HepG2 (cell line): ENCODE results near the gene RASSF7. TPM values are rescaled to one million over a fixed set of nuclear protein-coding genes. Genes with fewer than 3 reads are reported as not detected.

Experiments
- CREBL2 ChIP-seq: sonication (generic); formaldehyde crosslinking; IDR thresholded peaks from 2 replicates; pipeline ENCODE4 v1.8.1; 2023; ENCODE audit warnings: missing genetic modification reagents, mild to moderate bottlenecking, borderline replicate concordance
- E2F5 ChIP-seq: sonication (generic); formaldehyde crosslinking; conservative IDR thresholded peaks from 2 replicates; pipeline ENCODE4 v1.4.0; 2020; ENCODE audit warnings: missing genetic modification reagents
- FOXJ3 ChIP-seq: sonication (generic); formaldehyde crosslinking; IDR thresholded peaks from 2 replicates; pipeline ENCODE4 v1.4.0; 2020; ENCODE audit warnings: missing genetic modification reagents, mild to moderate bottlenecking, borderline replicate concordance
- FOXP4 ChIP-seq: sonication (generic); formaldehyde crosslinking; IDR thresholded peaks from 2 replicates; pipeline ENCODE4 v1.4.0; 2020; ENCODE audit warnings: missing genetic modification reagents
- HDAC1 ChIP-seq: sonication (generic); formaldehyde crosslinking; IDR thresholded peaks from 2 replicates; pipeline ENCODE4 v1.5.1; 2020; ENCODE audit warnings: mild to moderate bottlenecking, missing genetic modification reagents
- KLF6 ChIP-seq: IDR thresholded peaks from 2 replicates; pipeline ENCODE4 v1.8.0; 2016; ENCODE audit warnings: missing biosample characterization, missing genetic modification reagents
- MAFF ChIP-seq: IDR thresholded peaks from 2 replicates; pipeline ENCODE4 v1.6.1; 2011; ENCODE audit warnings: low read depth, low read length, improper control_type of control experiment
- MXD3 ChIP-seq: IDR thresholded peaks from 2 replicates; pipeline ENCODE4 v1.6.1; 2016; ENCODE audit warnings: mild to moderate bottlenecking, missing biosample characterization, missing genetic modification reagents
- NFE2L2 ChIP-seq: fragments of 150-350 bp; IDR thresholded peaks from 2 replicates; pipeline ENCODE4 v1.6.1; 2014; ENCODE audit warnings: low read length
- PHF21A ChIP-seq: sonication (generic); formaldehyde crosslinking; IDR thresholded peaks from 2 replicates; pipeline ENCODE4 v1.5.0; 2020; ENCODE audit warnings: mild to moderate bottlenecking, missing genetic modification reagents
- PTBP1 ChIP-seq: fragments of 200-400 bp; formaldehyde crosslinking; IDR thresholded peaks from 2 replicates; pipeline ENCODE4 v1.6.1; 2018; ENCODE audit warnings: low read length, low read depth; ENCODE audit not compliant: poor library complexity, severe bottlenecking
- RBM39 ChIP-seq: fragments of 200-400 bp; formaldehyde crosslinking; IDR thresholded peaks from one replicate; pipeline ENCODE4 v1.6.1; 2018; ENCODE audit warnings: antibody characterized with exemption, mild to moderate bottlenecking, low read depth, low read length; ENCODE audit not compliant: poor library complexity, severe bottlenecking
- SNAI1 ChIP-seq: sonication (generic); formaldehyde crosslinking; IDR thresholded peaks from 2 replicates; pipeline ENCODE4 v1.5.0; 2020; ENCODE audit warnings: mild to moderate bottlenecking, missing genetic modification reagents, borderline replicate concordance
- SNRNP70 ChIP-seq: fragments of 200-400 bp; formaldehyde crosslinking; IDR thresholded peaks from 2 replicates; pipeline ENCODE4 v1.6.1; 2017; ENCODE audit warnings: mild to moderate bottlenecking, low read depth, low read length, moderate library complexity
- SRSF9 ChIP-seq: fragments of 200-400 bp; formaldehyde crosslinking; IDR thresholded peaks from 2 replicates; pipeline ENCODE4 v1.6.1; 2018; ENCODE audit warnings: borderline replicate concordance, mild to moderate bottlenecking, low read depth, low read length; ENCODE audit not compliant: insufficient read depth, poor library complexity, severe bottlenecking
- ZBTB14 ChIP-seq: sonication (generic); formaldehyde crosslinking; IDR thresholded peaks from 2 replicates; pipeline ENCODE4 v1.4.0; 2020; ENCODE audit warnings: missing genetic modification reagents
- ZNF264 ChIP-seq: sonication (generic); formaldehyde crosslinking; IDR thresholded peaks from 2 replicates; pipeline ENCODE4 v1.4.0; 2020; ENCODE audit warnings: missing genetic modification reagents
- ZNF382 ChIP-seq: sonication (generic); formaldehyde crosslinking; IDR thresholded peaks from 2 replicates; pipeline ENCODE4 v1.5.0; 2020; ENCODE audit warnings: missing genetic modification reagents, mild to moderate bottlenecking, borderline replicate concordance
- ZNF431 ChIP-seq: sonication (generic); formaldehyde crosslinking; IDR thresholded peaks from 2 replicates; pipeline ENCODE4 v1.9.0; 2022; ENCODE audit warnings: missing genetic modification reagents, low read depth, mild to moderate bottlenecking, borderline replicate concordance
- ZNF44 ChIP-seq: sonication (generic); formaldehyde crosslinking; IDR thresholded peaks from 2 replicates; pipeline ENCODE4 v1.5.1; 2020; ENCODE audit warnings: mild to moderate bottlenecking, missing genetic modification reagents
- ZNF484 ChIP-seq: sonication (generic); formaldehyde crosslinking; IDR thresholded peaks from 2 replicates; pipeline ENCODE4 v1.5.1; 2020; ENCODE audit warnings: mild to moderate bottlenecking, low read depth, missing genetic modification reagents, borderline replicate concordance
- ZNF768 ChIP-seq: sonication (generic); formaldehyde crosslinking; IDR thresholded peaks from 2 replicates; pipeline ENCODE4 v1.4.0; 2020; ENCODE audit warnings: missing genetic modification reagents
- polyA plus RNA-seq, 8 experiments: library from polyadenylated mRNA; depleted of rRNA in 3 of 8; stranded (reverse) in 7 of 8; unstranded in 1 of 8; fragments of >200 nt; fragmentation: Illumina TruSeq in 4 of 8; extraction: Trizol in 4 of 8; gene quantifications; 2 replicates each; pipeline versions ENCODE4 v1.2.1 to v1.2.3, GENCODE V29; 2011 to 2016; ENCODE audit warnings: low read depth in 4 of 8, missing spikeins in 1 of 8, mixed read lengths in 1 of 8; ENCODE audit not compliant: insufficient read depth in 1 of 8
- total RNA-seq, 5 experiments: library from RNA; depleted of rRNA; stranded (reverse); fragments of >200 nt; fragmentation: Illumina TruSeq; extraction: Trizol; gene quantifications; 2 replicates each; pipeline ENCODE4 v1.2.3, GENCODE V29; 2016; ENCODE audit warnings: low read depth in 1 of 5

Gene RASSF7
- total and polyA plus RNA-seq, 2 of the 13 experiments (the other 11 are each of a cell fraction or from before 2014, with no cell fraction given): 20.2 to 28.6 TPM

- TF ChIP-seq SNAI1 (CRISPR knock-in tag) (0 out of 2 replicates have a peak, but pooled peaks have one; percentile 76), FOXJ3 (CRISPR knock-in tag) (no peak), ZBTB14 (CRISPR knock-in tag) (no peak), MXD3 (CRISPR knock-in tag) (no peak; the same call in 1 of the 2 replicates), NFE2L2 (no peak), ZNF264 (CRISPR knock-in tag) (no peak), ZNF382 (CRISPR knock-in tag) (no peak), PHF21A (CRISPR knock-in tag) (no peak), MAFF (no peak), RBM39 (no peak), KLF6 (CRISPR knock-in tag) (no peak), PTBP1 (no peak), FOXP4 (peak; percentile 33), HDAC1 (peak; percentile 71), ZNF768 (CRISPR knock-in tag) (no peak; the same call in 1 of the 2 replicates), ZNF431 (CRISPR knock-in tag) (no peak), E2F5 (no peak), SRSF9 (no peak), SNRNP70 (no peak), CREBL2 (no peak), ZNF484 (no peak), ZNF44 (CRISPR knock-in tag) (no peak)
Measured at GRCh38 chr11:575313-575995, 14.7 kb downstream of the RASSF7 start (continued).
